Smooth muscle cell (in vitro differentiated cells): Measurements from ENCODE around the gene ERICH2. TPM values are rescaled to one million over a fixed set of nuclear protein-coding genes. Genes with fewer than 3 reads are reported as not detected.

ENCODE experiments used
- DNase-seq: peaks from one replicate; lab custom pipeline; 2025; ENCODE audit not compliant: unreplicated experiment; lab: John Stamatoyannopoulos, UW
- H2AFZ ChIP-seq: fragments of 200-600 bp; sonication (generic); 2 replicates; pipeline ENCODE4 v1.6.0; 2016; ENCODE audit warnings: antibody characterized with exemption, low read depth, mild to moderate bottlenecking
- H3F3A ChIP-seq: fragments of 200-600 bp; sonication (generic); 2 replicates; pipeline ENCODE4 v1.6.0; 2017; ENCODE audit warnings: antibody characterized with exemption, low read depth
- H3K27ac ChIP-seq: fragments of 200-600 bp; sonication (generic); 2 replicates; pipeline ENCODE4 v1.5.1; 2016; ENCODE audit warnings: low read depth, mild to moderate bottlenecking
- H3K27me3 ChIP-seq: fragments of 200-600 bp; sonication (generic); 2 replicates; pipeline ENCODE4 v1.6.1; 2016; ENCODE audit warnings: low read depth, mild to moderate bottlenecking
- H3K36me3 ChIP-seq: fragments of 200-600 bp; sonication (generic); 2 replicates; pipeline ENCODE4 v1.5.1; 2016; ENCODE audit warnings: low read depth
- H3K4me1 ChIP-seq: fragments of 200-600 bp; sonication (generic); 2 replicates; pipeline ENCODE4 v1.5.1; 2016; ENCODE audit warnings: low read depth
- H3K4me2 ChIP-seq: fragments of 200-600 bp; sonication (generic); 2 replicates; pipeline ENCODE4 v1.6.0; 2016; ENCODE audit warnings: mild to moderate bottlenecking
- H3K4me3 ChIP-seq: fragments of 200-600 bp; sonication (generic); 2 replicates; pipeline ENCODE4 v1.5.1; 2016; ENCODE audit warnings: mild to moderate bottlenecking
- H3K79me2 ChIP-seq: fragments of 200-600 bp; sonication (generic); 2 replicates; pipeline ENCODE4 v1.6.0; 2016; ENCODE audit warnings: low read depth, mild to moderate bottlenecking
- H3K9ac ChIP-seq: fragments of 200-600 bp; sonication (generic); 2 replicates; pipeline ENCODE4 v1.6.0; 2016; ENCODE audit warnings: low read depth
- H3K9me3 ChIP-seq: fragments of 200-600 bp; sonication (generic); replicated peaks from 2 replicates; pipeline ENCODE4 v1.5.1; 2016; ENCODE audit warnings: low read depth
- H4K20me1 ChIP-seq: fragments of 200-600 bp; sonication (generic); 2 replicates; pipeline ENCODE4 v1.6.0; 2016; ENCODE audit warnings: low read depth
- WGBS: methylation state at CpG from one replicate; pipeline ENCODE4 v1.1.7; 2016; ENCODE audit warnings: low lambda C conversion rate; 5-methylcytosine and 5-hydroxymethylcytosine counted together
- polyA plus RNA-seq: library from polyadenylated mRNA; unstranded; fragments of >200 nt; fragmentation: Nextera tagmentation; extraction: Ambion mirVana; gene quantifications from 2 replicates; pipeline ENCODE4 v1.2.1, GENCODE V29; 2016
- total RNA-seq: library from RNA; depleted of rRNA; stranded (reverse); fragments of >200 nt; gene quantifications from 2 replicates; pipeline ENCODE4 v1.2.3, GENCODE V29; 2014
- TF ChIP-seq, protein P1 (sequence below): fragments of 200-600 bp; sonication (generic); IDR thresholded peaks from 2 replicates; pipeline ENCODE4 v1.5.1; 2017; ENCODE audit warnings: borderline replicate concordance, mild to moderate bottlenecking, antibody characterized with exemption; ENCODE audit not compliant: insufficient read depth, poor library complexity, severe bottlenecking

Gene ERICH2
- total and polyA plus RNA-seq, 2 experiments from 2014 or later: 1.3 TPM; not detected in 1

DNA sequence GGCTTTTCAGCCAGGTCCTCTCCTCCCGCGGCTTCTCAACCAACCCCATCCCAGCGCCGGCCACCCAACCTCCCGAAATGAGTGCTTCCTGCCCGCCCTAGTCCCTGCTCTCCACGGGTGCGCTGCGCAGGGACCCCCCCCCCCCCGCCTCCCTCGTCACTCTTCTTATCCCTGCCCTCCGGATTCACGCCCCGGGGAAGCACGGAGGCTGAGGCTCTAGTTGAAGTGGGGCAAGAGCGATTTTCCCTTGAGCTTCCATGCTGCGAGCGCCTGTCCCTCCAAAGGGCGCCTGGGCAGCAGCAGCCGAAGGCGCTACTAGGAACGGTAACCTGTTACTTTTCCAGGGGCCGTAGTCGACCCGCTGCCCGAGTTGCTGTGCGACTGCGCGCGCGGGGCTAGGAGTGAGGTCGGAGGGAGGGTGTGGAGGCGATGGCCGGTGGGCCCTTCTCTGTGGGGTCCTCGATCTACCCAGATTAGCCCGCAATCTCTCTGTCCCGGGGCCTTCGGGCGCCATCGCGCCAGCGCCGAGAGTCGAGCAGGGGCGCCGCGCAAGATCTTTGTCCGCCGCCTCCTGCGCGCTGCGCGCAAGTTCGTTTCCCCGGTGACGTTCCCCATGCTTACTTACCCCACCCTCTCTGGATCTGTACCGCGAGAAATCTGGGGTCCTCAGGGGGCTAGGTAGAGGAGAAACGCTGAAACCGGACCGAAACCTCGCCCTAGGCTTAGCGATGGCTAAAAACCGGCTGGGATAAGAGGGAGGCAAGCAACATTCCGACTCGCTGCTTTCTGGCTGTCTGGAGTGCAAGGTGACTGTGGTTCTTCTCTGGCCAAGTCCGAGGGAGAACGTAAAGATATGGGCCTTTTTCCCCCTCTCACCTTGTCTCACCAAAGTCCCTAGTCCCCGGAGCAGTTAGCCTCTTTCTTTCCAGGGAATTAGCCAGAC lies 47.2 kb downstream of the ERICH2 start:
- no peak overlapping the region for H3K9ac ChIP-seq
- H3F3A ChIP-seq: no peaks in the 10 kb centered on the region
- peaks cover 96% of the 10 kb centered on the region for H3K27me3 ChIP-seq
- H3K79me2 ChIP-seq: no peaks in the 10 kb centered on the region
- H2AFZ ChIP-seq: no peak overlapping the region
- no peaks in the 10 kb centered on the region for H3K36me3 ChIP-seq
- H3K9me3 ChIP-seq: no peaks in the 10 kb centered on the region
- 1% methylated on average over 64 of the region's 69 CpGs for WGBS
- H3K27ac ChIP-seq: no peak overlapping the region
- H3K4me2 ChIP-seq: peak overlapping the region; percentile 95
- H3K4me1 ChIP-seq: peaks cover 60% of the 10 kb centered on the region
- no peak for DNase-seq
- H3K4me3 ChIP-seq: peak overlapping the region; percentile 43
- TF ChIP-seq, protein P1, sequence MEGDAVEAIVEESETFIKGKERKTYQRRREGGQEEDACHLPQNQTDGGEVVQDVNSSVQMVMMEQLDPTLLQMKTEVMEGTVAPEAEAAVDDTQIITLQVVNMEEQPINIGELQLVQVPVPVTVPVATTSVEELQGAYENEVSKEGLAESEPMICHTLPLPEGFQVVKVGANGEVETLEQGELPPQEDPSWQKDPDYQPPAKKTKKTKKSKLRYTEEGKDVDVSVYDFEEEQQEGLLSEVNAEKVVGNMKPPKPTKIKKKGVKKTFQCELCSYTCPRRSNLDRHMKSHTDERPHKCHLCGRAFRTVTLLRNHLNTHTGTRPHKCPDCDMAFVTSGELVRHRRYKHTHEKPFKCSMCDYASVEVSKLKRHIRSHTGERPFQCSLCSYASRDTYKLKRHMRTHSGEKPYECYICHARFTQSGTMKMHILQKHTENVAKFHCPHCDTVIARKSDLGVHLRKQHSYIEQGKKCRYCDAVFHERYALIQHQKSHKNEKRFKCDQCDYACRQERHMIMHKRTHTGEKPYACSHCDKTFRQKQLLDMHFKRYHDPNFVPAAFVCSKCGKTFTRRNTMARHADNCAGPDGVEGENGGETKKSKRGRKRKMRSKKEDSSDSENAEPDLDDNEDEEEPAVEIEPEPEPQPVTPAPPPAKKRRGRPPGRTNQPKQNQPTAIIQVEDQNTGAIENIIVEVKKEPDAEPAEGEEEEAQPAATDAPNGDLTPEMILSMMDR: no peak
- no peaks in the 10 kb centered on the region for H4K20me1 ChIP-seq

GRCh38 chr2:170818036-170818751 lies 48.0 kb downstream of the ERICH2 start:
- Histone ChIP-seq H3K9me3 (no peaks in the 10 kb centered on the region), H2AFZ (no peak overlapping the region), H3K27ac (no peak overlapping the region), H3K4me2 (peak overlapping the region; percentile 95), H3K36me3 (no peaks in the 10 kb centered on the region), H3K27me3 (peaks cover 100% of the 10 kb centered on the region), H3F3A (no peaks in the 10 kb centered on the region), H4K20me1 (no peaks in the 10 kb centered on the region), H3K79me2 (no peaks in the 10 kb centered on the region), H3K4me1 (peaks cover 62% of the 10 kb centered on the region), H3K9ac (no peak overlapping the region), H3K4me3 (peak overlapping the region; percentile 43)
- WGBS: 2% methylated on average over 49 of the region's 60 CpGs
- DNase-seq: no peak
- TF ChIP-seq, protein P1: no peak

DNA sequence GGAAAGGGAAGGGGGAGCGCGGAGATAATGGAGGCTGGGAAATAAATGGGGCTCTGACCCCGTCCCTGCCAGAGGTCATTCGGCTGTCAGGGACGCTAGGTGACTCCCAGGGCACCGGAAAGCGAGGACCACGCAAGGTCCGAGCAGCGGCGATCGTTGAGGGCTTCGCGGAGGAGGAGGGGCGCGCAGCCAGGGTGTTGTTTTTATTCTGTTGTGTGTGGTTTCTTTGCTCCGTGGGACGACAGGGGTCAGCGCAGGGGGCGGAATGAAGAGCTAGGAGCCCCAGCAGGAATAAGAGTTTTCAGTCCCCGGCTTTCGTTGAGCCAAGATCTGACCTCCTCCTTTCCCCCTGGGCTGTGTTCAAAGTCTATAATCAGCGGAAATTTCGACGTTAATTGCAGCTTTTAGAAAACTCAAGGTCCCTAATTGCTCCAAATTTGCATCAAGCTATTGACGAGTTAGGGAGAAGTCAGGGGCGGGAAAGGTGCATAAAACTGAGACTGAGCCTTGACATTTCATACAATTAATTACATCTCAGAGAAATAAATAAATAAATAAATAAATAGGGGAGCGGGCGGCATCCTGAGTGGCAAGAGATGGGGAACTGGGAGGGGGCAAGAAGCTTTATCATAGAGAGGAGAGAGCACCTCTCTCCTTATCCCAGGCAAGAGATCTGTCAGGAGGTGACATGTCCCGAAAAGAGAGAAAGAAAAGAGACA lies 48.7 kb downstream of the ERICH2 start:
- H2AFZ ChIP-seq: no peak overlapping the region
- 4% methylated on average over 30 of the region's 30 CpGs for WGBS
- DNase-seq: no peak

More for the DNA sequence above, 48.7 kb downstream of the ERICH2 start:
- H3K27me3 ChIP-seq: peaks cover 100% of the 10 kb centered on the region
- peak overlapping the region; percentile 43 for H3K4me3 ChIP-seq
- H3K9me3 ChIP-seq: no peaks in the 10 kb centered on the region
- no peak overlapping the region for H3K27ac ChIP-seq
- no peaks in the 10 kb centered on the region for H3F3A ChIP-seq
- no peaks in the 10 kb centered on the region for H4K20me1 ChIP-seq
- no peaks in the 10 kb centered on the region for H3K36me3 ChIP-seq
- H3K79me2 ChIP-seq: no peaks in the 10 kb centered on the region
- H3K4me2 ChIP-seq: peak overlapping the region; percentile 95
- TF ChIP-seq, protein P1: no peak
- H3K9ac ChIP-seq: no peak overlapping the region
- H3K4me1 ChIP-seq: peaks cover 63% of the 10 kb centered on the region
